GM10266 (cell line): ENCODE measurements around the gene FER1L5.

ENCODE experiments used
- DNase-seq: peaks from one replicate; pipeline ENCODE4 v3.0.0; 2012; ENCODE audit errors: extremely low spot score
- CTCF ChIP-seq: IDR thresholded peaks from 2 replicates; pipeline ENCODE4 v1.5.1; 2012; ENCODE audit warnings: mild to moderate bottlenecking, low read depth; ENCODE audit not compliant: control insufficient read depth, insufficient read depth; ENCODE audit errors: missing control alignments

Gene FER1L5

GRCh38 chr2:96602330-96602823, 40.2 kb upstream of the FER1L5 start:
- peak; percentile 8 for TF ChIP-seq CTCF
- DNase-seq = no peak

DNA sequence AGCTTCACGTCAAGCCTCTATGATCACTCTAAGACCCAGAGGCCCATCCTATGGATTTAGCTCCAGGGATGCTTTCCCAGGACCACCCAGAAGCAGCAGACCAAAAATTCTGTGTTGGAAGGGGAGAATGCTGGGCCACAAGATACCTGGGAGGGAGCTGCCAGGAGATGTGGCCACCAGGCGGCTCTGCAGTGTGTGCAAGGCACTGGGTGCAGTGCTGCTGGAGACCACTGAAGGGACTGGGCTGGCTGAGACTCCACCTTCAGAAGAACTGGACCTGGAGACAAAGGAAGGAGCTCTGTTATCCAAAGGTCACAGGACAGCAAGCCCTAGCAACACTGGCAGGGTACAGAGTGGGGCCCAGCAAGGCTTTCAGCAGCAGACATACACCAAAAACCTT, 38.5 kb upstream of the FER1L5 start:
- no peak for TF ChIP-seq CTCF
- no peak for DNase-seq

DNA sequence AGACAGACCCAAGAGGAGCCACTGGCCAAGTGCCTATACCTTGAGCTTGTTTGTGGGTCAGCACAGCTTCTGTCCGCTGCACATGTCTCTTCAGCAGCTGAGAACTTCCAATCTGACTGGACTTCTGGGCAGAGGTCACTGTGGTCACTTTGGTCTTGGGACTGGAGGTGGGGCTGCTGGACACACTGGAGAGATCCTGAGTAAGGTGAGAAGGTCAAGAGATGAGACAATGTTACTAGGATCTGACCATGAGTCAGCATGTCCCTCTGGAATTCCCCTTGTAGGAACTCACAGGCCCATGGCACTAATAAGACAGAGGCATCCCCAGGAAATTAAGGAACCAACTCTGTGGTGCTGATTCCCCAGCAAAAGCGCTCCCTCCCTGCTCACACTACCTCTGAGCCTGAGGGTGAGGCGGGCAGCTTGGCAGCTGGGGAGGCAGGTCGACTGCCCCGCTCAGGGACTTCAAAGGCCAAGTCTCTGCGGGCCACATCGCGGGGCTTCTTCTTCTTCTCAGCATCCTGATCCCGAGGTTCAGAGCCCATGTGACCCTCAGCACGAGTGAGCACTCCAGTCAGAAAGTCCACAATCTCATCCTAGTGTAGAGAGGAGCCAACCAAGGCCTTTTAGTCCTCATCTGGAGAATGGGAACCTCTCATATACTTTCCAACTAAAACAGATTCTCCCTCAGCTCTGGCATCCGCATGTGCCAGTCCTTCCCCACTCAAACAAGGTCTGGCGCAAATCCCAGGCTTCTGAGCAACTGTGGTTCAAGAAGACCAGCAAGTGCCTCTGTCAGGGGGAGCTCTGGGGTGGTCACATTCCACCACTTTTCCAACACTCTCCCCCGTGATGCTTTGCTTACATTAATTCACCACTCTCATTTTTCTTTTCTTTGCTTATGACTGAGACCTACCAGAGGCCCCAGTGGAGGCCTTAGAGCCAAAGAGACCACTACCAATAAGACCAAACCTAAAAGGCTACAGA, 33.8 kb upstream of the FER1L5 start:
- TF ChIP-seq CTCF = no peak
- no peak for DNase-seq

GRCh38 chr2:96616128-96616527, 26.4 kb upstream of the FER1L5 start:
- TF ChIP-seq CTCF = no peak
- DNase-seq = no peak

- no peak for DNase-seq
- TF ChIP-seq CTCF = no peak
Observed at GRCh38 chr2:96616535-96616934, 26.0 kb upstream of the FER1L5 start.

DNA sequence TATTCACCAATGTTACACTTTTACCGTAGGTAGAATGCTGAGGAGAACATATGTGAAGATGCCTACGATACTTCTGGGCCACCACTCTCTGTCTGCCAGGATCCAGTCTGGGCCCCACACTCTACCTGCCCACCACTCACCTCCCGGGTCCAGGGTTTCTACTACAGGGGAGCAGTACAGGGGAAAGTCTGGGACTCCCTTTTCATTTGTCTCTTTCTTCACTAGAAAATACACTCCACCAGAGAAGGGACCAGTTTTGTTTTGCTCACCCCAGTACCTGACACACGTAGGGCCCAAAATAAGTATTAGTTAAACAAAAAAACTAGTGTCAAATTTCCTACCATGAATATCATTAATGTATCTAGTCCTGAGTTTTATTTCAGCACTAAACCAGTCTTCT, 25.6 kb upstream of the FER1L5 start:
- TF ChIP-seq CTCF = no peak
- no peak for DNase-seq

DNA sequence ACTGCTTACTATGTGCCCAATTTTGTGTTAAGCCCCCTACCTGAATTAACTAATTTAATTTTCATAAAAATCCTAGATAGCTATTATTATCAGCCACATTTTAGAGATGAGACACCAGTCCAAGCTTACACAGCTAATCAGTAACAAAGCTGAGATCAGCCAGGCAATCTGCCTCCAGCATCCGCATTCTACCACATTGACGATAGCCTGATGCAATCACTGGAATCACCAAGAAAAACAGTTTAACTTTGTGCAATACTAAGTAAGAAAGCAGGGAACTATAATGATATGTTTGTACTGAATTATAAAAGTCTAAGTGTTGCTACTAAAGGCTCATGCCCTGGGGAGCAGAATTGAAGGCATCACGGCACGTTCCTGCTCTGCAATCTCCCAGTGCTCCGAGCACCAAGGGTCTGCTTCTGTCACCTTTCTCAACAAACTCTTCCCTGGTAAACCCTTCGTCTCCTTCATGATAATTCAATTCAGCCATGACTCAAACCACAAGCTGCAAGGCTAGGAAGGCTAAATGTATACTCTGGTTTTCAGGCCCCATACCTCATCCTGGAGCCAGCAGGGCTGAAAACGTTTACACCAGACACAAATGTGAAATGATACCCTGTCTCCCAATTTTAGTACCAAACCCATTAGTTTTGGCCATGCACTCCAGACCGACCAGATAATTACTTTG, 23.8 kb upstream of the FER1L5 start:
- DNase-seq = no peak
- no peak for TF ChIP-seq CTCF
